ENCODE results near the gene TTC24.

The TTC24 gene

GRCh38 chr1:156571261-156571852 is 8.2 kb upstream of the TTC24 start:
- ATAC-seq: peak; percentile 81
- no peak for TF ChIP-seq ZC3H10 (CRISPR knock-in tag; IDR thresholded peaks at IDR 0.05)
- TF ChIP-seq ZNF565 (CRISPR knock-in tag; conservative IDR thresholded peaks at IDR 0.05; ENCODE audit: low read depth): no peak
- no peak for TF ChIP-seq CREB5 (CRISPR knock-in tag; IDR thresholded peaks at IDR 0.05; ENCODE audit: low read depth)
- TF ChIP-seq SNAI2 (CRISPR knock-in tag; IDR thresholded peaks at IDR 0.05): no peak
- no peak for TF ChIP-seq TOX (CRISPR knock-in tag; IDR thresholded peaks at IDR 0.05; ENCODE audit: borderline replicate concordance)
- TF ChIP-seq ESRRG (CRISPR knock-in tag; IDR thresholded peaks at IDR 0.05): no peak
- no peak for TF ChIP-seq CSRNP3 (CRISPR knock-in tag; IDR thresholded peaks at IDR 0.05)

GRCh38 chr1:156571919-156572662 is 7.4 kb upstream of the TTC24 start, which contains the start of gene IQGAP3:
IQGAP3 (minus strand) TSS chr1:156572565; CDS start chr1:156572529, 36 bp downstream.
- ATAC-seq: peak; percentile 94
- TF ChIP-seq ZNF565 (CRISPR knock-in tag; conservative IDR thresholded peaks at IDR 0.05; ENCODE audit: low read depth): no peak
- TF ChIP-seq ZNF8 (CRISPR knock-in tag; IDR thresholded peaks at IDR 0.05): no peak
- TF ChIP-seq GLIS3 (CRISPR knock-in tag; IDR thresholded peaks at IDR 0.05): no peak
- TF ChIP-seq OSR1 (CRISPR knock-in tag; IDR thresholded peaks at IDR 0.05): no peak
- no peak for TF ChIP-seq CREB5 (CRISPR knock-in tag; IDR thresholded peaks at IDR 0.05; ENCODE audit: low read depth)

- no peak for ATAC-seq
- TF ChIP-seq ESRRG (CRISPR knock-in tag; IDR thresholded peaks at IDR 0.05) (no peak), ZFP30 (CRISPR knock-in tag; IDR thresholded peaks at IDR 0.05) (no peak), ZFP3 (CRISPR knock-in tag; IDR thresholded peaks at IDR 0.05) (no peak), PATZ1 (CRISPR knock-in tag; IDR thresholded peaks at IDR 0.05; ENCODE audit: borderline replicate concordance) (no peak), PPARA (CRISPR knock-in tag; IDR thresholded peaks at IDR 0.05; ENCODE audit: borderline replicate concordance) (no peak), ARNTL (CRISPR knock-in tag; IDR thresholded peaks at IDR 0.05; ENCODE audit: borderline replicate concordance, low read depth) (no peak), ZNF565 (CRISPR knock-in tag; conservative IDR thresholded peaks at IDR 0.05; ENCODE audit: low read depth) (no peak), ZNF8 (CRISPR knock-in tag; IDR thresholded peaks at IDR 0.05) (no peak), GLIS3 (CRISPR knock-in tag; IDR thresholded peaks at IDR 0.05) (no peak), CSRNP3 (CRISPR knock-in tag; IDR thresholded peaks at IDR 0.05) (no peak), CSDC2 (CRISPR knock-in tag; IDR thresholded peaks at IDR 0.05) (no peak), RARB (CRISPR knock-in tag; IDR thresholded peaks at IDR 0.05) (no peak), BACH2 (CRISPR knock-in tag; IDR thresholded peaks at IDR 0.05; ENCODE audit: borderline replicate concordance) (no peak), POU6F1 (CRISPR knock-in tag; IDR thresholded peaks at IDR 0.05; ENCODE audit: borderline replicate concordance, low read depth) (no peak), ISL1 (CRISPR knock-in tag; IDR thresholded peaks at IDR 0.05) (no peak), TOX (CRISPR knock-in tag; IDR thresholded peaks at IDR 0.05; ENCODE audit: borderline replicate concordance) (no peak)
These were observed 6.9 kb upstream of the TTC24 start for GRCh38 chr1:156572663-156573018.

All from SK-N-SH treated with all-trans-retinoic acid at 6 μM for 48 hours (cell line).